ENCODE measurements around the gene SLC17A9.
A peak's percentile ranks its signal among the peaks of the same experiment; 100 is the strongest.

The SLC17A9 gene

DNA sequence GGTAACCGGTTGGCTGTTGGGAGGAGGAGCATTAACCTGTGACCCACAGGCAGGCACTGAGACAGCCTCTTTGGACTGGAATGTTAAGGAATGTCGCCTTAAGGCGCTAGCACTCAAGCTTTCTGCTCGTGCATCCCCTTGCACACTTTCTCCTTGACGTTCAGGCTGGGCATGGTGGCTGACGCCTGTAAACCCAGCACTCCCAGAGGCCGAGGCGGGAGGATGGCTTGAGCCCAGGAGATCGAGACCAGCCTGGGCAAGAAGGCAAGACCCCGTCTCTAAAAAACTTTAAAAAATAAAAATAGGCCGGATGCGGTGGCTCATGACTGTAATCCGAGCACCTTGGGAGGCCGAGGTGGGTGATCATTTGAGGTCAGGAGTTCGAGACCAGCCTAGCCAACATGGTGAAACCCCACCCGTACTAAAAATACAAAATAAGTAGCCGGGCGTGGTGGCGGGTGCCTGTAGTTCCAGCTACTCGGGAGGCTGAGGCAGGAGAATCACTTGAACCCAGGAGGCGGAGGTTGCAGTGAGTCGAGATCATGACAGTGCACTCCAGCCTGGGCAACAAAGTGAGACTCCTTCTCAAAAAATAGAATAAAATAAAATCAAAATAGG, 16.4 kb upstream of the SLC17A9 start:
- H3K27ac ChIP-seq: peak overlapping the region; percentile 86; the same call in 1 of the 2 replicates
- TF ChIP-seq, protein P1, sequence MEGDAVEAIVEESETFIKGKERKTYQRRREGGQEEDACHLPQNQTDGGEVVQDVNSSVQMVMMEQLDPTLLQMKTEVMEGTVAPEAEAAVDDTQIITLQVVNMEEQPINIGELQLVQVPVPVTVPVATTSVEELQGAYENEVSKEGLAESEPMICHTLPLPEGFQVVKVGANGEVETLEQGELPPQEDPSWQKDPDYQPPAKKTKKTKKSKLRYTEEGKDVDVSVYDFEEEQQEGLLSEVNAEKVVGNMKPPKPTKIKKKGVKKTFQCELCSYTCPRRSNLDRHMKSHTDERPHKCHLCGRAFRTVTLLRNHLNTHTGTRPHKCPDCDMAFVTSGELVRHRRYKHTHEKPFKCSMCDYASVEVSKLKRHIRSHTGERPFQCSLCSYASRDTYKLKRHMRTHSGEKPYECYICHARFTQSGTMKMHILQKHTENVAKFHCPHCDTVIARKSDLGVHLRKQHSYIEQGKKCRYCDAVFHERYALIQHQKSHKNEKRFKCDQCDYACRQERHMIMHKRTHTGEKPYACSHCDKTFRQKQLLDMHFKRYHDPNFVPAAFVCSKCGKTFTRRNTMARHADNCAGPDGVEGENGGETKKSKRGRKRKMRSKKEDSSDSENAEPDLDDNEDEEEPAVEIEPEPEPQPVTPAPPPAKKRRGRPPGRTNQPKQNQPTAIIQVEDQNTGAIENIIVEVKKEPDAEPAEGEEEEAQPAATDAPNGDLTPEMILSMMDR (IDR thresholded peaks at IDR 0.05): no peak
- TF ChIP-seq ZFX (IDR thresholded peaks at IDR 0.05; ENCODE audit: borderline replicate concordance): no peak

DNA sequence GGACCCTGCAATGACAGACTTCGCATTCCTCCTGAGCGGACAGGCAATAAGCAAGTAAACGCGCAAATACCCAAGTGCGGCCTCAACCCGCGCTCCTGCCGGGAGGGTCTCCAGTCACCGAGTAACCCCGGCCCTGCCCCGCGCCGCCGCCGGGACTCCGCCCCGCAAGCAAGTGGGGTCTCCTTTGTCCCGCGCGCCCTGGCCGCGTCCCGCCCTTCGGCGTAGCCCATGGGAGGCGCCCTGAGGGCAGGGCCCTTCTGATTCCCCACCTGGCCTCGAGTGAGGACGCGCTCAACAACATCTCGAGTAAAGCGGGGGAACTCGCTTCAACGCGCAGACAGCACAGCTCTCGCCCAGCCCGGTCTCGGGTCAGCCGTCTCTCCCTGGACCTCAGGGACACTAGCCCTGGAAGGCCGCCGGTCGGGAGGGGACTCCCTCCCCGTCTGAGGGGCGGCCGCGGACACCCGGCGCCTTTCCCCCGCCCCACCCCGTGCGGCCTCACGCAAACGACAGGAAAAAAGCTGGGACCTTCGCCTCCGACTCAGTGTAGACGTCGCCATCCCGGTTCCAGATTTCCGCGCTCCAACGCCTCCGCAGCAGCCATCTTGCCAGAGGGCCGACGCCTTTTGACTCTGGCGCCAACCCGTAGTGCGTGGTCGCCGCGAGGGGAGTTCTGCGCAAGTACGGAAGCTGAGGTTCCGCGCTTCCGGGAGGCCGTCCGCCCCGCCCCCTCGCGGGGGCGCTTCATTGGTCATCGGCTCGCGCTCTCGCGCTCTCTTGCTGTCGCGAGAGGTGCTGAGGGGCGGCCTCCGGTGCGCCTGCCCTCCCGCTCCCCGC, 15.0 kb upstream of the SLC17A9 start:
- TF ChIP-seq, protein P1 (IDR thresholded peaks at IDR 0.05): no peak
- no peak for TF ChIP-seq ZFX (IDR thresholded peaks at IDR 0.05; ENCODE audit: borderline replicate concordance)
- H3K27ac ChIP-seq: peak overlapping the region; percentile 86

DNA sequence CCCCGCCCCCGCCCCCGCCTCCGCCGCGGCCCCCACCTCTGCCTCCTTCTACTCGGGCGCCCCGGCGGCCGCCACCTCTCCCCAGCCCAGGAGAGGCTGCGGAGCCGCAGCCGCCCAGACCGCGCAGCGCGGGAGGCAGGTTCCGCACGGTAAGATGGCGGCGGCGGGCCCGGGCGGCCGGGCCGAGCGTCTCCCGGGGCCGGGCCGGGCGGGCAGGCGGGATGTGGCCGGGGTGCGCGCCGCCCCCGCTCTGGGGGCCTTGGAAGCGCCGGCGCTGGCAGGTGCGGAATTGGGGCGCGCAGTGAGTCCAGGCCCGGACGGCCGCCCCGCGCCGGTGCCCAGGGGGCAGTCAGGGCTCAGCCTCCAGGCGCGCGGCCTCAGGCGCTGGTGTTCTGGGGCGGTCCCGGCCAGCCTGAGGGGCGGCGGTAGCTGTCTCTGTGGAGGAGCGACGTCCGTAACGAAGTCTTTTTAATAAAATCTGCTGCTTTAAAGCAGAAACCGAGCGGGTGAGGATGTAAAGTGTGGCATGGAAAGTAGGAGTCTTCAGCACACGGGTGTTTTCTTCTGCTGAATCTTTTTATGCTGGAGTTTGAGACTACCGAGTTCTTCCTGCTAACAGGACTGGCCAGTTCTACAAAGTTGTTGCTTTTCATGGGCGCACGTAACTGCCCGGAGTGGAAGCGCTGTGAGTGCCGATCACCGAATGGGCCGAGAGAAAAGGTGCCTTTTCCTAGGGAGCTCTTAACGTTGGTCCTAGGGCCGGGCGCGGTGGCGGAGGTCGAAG, 14.2 kb upstream of the SLC17A9 start, which contains the start of gene GID8:
TSS of gene GID8 (plus strand) at position 43 of the 784 bp plus-strand sequence. CDS start 3,356 bp downstream, outside the sequence.
- peak within 1 kb of the TSS; percentile 86 for H3K27ac ChIP-seq
- TF ChIP-seq, protein P1 (IDR thresholded peaks at IDR 0.05): no peak
- TF ChIP-seq ZFX (IDR thresholded peaks at IDR 0.05; ENCODE audit: borderline replicate concordance): no peak

DNA sequence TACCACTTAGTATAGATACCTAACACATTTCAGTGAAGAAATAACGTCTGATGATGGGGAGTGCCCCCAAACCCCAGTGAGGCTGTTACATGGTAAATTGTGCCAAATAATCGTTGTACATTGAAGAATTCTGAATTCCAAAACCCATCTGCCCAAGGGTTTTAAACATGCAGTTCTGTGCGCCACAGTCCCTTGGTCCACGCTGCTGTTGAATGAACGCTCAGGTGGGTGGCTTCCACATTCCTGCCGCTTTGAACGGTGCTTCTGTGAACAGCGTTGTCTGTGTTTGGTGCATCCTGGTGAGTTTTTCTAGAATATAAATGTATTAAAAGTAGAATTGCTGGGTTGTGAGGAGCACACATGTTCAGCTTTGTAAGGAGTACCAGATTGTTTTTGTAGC, 11.6 kb upstream of the SLC17A9 start:
- no peak for TF ChIP-seq ZFX (IDR thresholded peaks at IDR 0.05; ENCODE audit: borderline replicate concordance)
- TF ChIP-seq, protein P1 (IDR thresholded peaks at IDR 0.05): no peak
- no peak overlapping the region for H3K27ac ChIP-seq

DNA sequence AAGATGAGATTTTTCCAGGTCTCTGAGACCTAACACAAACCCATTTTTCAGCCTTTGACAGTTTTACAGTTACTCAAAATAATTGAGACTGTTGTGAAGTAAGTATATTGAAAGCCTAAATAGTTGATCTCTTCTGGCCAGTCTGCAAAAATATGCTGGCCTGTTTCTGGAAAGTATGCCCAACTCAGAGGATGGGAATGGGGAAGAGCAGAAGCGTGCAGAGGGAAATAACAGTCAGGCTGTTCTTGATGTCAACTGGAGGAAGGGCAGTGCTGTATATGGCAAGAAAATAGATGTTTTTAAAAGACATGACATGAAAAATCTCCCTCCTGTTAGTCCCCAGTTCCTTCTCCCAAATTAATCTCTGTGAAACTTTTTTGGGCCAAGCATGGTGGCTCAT, 10.7 kb upstream of the SLC17A9 start:
- no peak overlapping the region for H3K27ac ChIP-seq
- TF ChIP-seq, protein P1 (IDR thresholded peaks at IDR 0.05): no peak
- TF ChIP-seq ZFX (IDR thresholded peaks at IDR 0.05; ENCODE audit: borderline replicate concordance): no peak

DNA sequence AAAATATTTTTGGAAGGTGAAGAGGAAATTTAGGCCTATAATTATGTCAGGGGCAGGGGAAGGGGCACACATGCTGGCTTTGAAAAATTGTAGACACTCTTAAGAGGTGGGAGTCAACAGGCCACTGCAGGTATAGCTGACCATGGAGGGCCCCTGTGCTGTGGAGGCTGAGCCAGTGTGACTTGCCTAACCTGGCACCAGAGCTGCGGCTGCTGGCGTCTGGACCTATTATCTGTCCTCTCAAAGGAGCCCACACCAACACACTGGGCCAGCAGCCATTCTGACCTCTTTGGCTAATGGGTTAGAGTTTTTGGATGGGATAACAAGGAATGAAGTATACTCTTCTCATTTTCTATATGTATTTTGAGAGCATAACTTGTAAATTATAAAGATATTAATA, 10.1 kb upstream of the SLC17A9 start:
- no peak overlapping the region for H3K27ac ChIP-seq
- TF ChIP-seq, protein P1 (IDR thresholded peaks at IDR 0.05): no peak
- TF ChIP-seq ZFX (IDR thresholded peaks at IDR 0.05; ENCODE audit: borderline replicate concordance): no peak
